GM12801 (cell line): Measurements from ENCODE around the gene P2RX3.

Source experiments
- CTCF ChIP-seq: IDR thresholded peaks from one replicate; pipeline ENCODE4 v1.5.1; 2011; ENCODE audit warnings: control low read depth; ENCODE audit not compliant: insufficient read length; ENCODE audit errors: extremely low read depth

Gene P2RX3

GRCh38 chr11:57387289-57388030 lies 49.3 kb downstream of the P2RX3 start:
- TF ChIP-seq CTCF, result no peak

- TF ChIP-seq CTCF, result no peak
Observed at GRCh38 chr11:57390535-57390934, 52.4 kb downstream of the P2RX3 start, which contains the start of gene PRG2. Gene PRG2 (minus strand): TSS chr11:57390650. CDS start chr11:57389944, 706 bp downstream.

GRCh38 chr11:57391111-57391510 lies 53.0 kb downstream of the P2RX3 start:
- TF ChIP-seq CTCF, result no peak

GRCh38 chr11:57391539-57391938 lies 53.4 kb downstream of the P2RX3 start:
- TF ChIP-seq CTCF, result no peak

- no peak for TF ChIP-seq CTCF
Observed at GRCh38 chr11:57392066-57392762, 54.1 kb downstream of the P2RX3 start.

- no peak for TF ChIP-seq CTCF
Observed at GRCh38 chr11:57392763-57393105, 54.6 kb downstream of the P2RX3 start.

- TF ChIP-seq CTCF, result no peak
Observed at GRCh38 chr11:57394203-57394965, 56.2 kb downstream of the P2RX3 start.
